Amniotic epithelial cell (primary cell): ENCODE results near the gene PTPRN2.

ENCODE experiments used
- DNase-seq: peaks from one replicate; pipeline ENCODE4 v3.0.0-alpha.2; 2010; ENCODE audit warnings: low read depth

Gene PTPRN2

DNA sequence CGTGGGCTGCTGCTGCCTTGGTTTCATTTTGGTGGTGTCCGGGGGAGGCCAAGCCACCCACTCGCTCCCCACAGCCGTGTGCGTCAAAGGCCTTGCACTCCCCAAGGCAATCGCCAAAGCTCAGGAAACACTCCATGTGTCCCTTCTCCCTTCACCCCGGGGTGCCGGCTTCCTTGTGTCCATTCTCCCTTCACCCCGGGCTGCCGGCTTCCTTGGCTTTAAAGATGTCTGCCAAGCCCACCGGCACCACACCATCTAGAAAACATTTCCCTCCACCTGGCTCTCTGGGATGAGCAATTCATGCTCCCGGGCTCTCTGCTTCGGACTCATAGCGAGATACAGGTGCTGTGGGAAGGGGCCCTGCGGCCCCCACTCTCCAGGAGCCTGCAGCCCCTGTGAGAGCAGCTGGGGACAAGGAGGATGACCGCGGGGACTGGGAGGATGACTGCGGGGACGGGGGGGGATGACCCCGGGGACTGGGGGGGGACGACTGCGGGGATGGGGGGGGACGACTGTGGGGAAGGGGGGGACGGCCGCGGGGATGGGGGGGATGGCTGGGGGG is 928.7 kb downstream of the PTPRN2 start:
- no peak for DNase-seq

DNA sequence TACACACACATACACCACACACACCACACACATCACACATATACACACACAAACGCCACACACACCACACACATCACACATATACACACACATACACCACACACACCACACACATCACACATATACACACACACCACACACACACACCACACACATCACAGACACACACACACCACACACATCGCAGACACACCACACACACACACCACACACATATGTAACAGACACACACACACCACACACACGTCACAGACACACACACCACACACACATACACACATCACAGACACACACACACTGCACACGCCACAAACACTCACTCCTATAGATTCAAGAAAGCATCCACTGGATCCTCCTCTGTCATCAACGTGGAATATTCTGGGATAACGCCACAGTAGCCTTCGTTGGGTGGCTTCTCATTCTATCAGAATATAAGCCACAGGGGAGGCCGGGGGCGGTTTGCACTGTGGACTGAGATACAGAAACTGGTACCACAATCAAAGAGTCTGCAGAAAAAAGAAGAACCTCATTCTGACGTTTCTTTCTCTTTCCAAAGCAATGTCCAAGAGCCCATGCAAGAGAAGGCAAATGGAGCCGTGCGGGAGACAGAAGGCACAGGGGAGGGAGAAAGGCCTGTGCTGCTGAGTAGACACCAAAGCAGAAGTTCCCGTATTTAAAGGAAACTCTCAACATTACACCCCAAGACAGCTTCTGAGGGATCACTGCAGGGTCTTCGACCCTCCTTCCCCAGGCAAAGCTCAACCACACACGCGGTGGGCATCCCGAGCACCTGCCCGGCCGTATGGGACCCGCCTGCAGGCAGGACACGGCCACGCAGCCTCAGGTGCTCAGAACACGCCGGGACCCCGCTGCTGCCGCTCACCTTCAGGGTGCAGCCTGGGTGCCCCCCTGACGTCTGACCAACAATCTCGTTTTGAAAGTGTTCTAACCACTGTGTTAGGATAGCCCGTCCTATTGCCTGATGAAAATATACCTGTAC is 929.6 kb downstream of the PTPRN2 start:
- no peak for DNase-seq

DNA sequence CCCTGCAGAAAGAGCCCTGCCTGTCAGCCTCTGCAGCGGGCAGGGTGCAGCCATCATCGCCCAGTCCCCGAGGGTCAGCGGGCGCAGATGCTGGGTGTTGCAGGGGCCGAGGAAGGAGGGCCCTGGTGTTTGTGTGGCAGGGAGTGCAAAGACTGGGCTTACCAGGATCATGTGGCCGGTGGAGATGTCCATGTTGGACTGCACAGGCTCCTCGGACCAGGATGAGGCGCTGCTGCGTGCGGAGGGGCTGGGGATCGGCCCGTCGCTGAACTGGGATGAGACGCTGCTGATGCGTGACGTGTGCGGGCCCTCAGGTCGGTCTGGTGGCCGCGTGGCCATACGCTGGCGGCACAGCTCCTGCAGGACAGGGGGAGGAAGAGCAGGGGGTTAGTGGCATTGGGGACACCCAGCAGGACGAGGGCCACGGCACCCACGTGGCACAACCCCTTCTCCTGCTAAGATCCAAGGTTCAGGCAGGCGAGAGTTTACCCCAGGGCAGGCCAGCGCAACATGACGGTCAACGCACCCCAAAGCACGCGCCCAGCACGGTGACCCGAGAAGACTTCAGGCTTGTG is 931.3 kb downstream of the PTPRN2 start:
- no peak for DNase-seq

DNA sequence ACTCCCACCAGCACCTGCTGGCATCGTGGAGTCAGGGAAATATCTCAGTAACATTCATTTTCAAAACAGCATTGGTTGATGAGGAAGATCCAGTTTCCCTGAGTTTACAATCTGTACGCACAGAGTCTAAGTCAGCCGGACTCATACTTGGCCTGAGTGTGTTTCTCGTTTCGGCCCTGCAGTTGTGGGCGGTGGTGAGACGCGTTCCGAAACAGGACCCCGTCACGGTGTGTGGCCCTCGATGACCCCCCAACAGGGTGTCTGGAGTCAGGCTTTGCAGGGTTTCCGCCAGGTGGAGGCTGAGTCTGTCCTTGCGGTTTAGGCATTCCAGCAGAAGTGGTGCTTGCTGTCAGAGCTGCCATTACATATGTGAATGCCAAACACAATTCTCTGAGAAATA is 933.3 kb downstream of the PTPRN2 start:
- DNase-seq, result no peak

DNA sequence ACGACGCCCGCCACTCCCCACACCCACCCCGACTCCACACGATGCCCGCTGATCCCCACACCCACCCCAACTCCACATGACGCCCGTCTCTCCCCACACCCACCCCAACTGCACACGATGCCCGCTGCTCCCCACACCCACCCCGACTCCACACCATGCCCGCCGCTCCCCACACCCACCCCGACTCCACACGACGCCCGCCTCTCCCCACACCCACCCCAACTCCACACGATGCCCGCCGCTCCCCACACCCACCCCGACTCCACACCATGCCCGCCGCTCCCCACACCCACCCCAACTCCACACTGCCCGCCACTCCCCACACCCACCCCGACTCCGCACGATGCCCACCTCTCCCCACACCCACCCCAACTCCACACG is 933.8 kb downstream of the PTPRN2 start:
- no peak for DNase-seq

DNA sequence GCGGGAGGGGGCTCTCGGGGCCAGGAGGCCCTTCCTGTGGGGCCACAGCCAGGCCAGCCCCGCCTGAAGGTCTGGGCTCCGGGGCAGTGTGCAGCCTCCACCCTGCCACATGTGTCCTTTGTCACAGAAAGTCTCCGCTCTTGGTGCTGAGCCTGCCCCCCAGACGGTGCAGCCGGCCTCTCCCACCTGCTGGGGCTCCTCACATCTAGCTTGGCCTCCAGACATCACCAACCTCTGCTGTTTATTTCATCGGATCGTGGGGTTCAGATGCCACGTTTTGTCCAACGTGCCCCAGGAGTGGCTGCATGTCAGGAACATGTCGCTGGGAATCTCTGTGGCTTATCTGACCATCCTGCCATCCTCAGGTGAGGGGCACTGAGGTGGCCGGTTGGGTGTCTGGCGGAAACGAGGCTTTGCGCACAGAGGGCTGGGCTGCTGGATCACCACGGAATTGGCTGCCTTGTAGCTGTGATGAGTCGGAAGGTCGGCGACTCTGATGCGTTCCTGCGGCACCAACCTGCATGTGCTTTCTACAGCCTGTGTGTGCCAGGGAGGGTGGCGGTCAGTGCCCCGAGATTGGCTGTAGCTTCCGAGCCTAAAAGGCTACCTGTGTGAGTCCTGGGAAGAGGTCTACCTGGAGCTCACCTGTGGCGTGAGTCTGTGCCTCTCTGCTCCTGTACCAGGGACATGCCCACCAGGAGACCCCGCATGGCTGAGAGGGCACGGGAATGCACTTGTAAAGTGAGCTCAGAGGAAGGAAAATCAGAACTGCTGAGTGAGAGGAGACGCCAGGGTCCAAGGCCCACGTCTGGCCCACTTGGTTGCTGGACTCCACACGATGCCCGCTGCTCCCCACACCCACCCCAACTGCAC is 934.4 kb downstream of the PTPRN2 start:
- DNase-seq, result no peak

DNA sequence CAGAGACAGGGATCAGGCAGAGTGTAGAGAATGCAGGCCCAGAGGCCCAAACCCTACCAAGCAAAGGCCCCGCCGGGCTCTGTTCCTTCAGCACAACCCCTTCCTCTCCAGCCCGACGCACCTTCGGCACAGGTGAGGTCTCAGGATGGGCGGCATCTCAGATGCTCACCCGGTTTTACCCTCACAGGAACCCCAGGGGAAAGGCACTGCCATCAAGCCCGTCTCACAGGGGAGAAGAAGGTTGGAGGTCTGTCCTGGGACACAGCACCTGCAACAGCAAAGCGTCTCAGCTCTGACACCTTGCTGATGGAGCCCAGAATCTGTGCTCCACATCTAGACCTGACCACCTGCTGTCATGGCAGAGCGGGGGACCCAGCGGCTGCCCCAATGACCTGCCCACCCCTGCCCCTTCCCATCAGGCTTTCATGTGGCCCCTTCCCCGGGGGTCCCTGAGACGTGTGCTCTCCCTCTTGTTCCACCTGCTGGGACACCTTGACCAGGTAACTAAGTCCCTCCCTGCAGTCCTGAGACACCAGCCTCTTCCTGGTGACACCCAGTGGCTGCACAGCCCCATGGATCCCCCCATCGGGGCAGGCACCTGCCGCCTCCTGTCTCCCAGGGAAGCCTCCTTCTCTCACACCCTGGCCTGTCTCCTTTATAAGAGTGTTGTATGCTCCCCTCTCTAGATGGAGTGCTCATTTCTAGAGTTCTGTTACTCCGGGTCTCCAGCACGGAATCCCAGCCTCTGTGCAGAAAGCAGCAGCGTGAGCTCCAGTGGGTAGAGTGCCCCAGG is 935.3 kb downstream of the PTPRN2 start:
- DNase-seq, result no peak

DNA sequence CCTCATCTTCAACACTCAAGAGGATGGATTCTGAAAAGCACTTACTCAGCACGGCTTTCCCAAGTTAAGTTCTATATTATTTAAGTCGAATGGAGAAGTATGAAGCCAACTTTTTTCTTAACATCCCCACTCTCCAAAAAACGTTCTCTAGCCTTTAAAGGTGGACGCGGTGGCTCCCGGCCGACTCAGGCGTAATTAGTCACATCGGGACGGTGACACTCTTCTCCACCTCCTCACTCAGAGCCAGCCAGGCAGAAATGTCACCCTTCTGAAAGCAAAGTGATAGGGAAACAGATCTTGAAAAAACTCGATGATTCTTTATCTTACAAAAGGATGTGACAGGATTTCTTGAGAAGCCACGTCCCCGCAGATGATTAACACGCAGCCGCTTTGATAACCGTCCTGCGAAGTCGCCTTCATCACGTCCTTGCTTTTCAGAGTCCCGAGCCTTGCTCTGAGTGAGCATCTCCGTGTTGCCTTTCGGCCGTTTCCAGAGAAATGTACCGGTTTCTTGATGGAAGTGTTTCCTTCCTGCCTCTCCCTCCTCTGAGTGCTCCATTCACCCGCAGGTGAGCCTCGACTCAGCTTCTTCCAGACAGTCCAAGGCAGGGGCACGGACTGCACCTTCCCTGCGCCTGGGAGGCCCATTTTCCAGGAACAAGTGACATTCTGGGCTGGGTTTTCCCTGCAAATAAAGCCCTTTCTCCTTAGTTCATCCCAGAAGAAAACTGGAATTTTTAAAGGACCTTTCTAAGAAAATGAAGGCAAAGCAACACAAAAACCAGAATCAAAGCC is 936.1 kb downstream of the PTPRN2 start:
- no peak for DNase-seq

DNA sequence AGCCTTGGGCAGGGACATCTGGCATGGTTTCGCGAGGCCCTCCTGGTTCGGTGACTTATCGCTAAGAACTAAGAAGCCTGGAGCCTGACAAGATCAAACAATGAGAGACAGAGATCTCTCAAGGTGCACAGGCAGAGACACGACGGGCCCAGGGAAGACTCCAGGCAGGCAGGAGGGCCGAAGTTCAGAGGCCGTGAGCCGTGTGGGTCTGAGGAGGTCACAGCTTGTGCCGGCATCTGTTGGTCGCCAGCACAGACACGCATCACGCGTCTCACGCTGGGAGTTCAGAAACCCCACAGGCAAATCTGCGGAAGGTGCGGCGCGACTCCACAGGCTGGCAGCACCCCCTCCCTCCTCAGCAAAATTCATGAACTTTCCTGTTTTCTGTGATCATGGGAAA is 936.8 kb downstream of the PTPRN2 start:
- DNase-seq, result no peak

DNA sequence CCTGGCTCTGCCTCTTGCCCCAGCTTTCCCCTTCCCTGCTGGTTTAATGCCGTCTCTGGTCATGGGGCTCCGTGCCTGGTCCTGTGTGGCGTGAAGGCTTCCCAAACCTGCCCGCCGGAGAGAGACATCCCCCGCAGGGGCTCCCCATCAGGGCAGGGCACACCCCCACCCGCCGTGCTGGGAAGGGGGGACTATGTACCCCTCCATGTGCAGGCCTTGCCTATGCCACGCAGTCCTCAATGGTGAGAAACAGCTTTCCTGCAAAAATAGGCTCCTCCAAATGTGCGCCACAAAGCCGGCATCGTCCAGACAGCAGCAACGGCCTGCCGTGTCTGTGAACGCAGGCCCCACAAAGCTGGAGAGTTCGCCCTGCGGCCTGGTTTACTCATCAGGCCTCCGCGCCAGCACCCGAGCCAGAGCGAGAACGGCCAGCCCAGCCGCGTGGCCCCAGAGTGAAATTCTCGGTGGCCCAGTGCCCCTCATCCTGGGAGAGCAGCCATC is 937.4 kb downstream of the PTPRN2 start:
- no peak for DNase-seq

DNA sequence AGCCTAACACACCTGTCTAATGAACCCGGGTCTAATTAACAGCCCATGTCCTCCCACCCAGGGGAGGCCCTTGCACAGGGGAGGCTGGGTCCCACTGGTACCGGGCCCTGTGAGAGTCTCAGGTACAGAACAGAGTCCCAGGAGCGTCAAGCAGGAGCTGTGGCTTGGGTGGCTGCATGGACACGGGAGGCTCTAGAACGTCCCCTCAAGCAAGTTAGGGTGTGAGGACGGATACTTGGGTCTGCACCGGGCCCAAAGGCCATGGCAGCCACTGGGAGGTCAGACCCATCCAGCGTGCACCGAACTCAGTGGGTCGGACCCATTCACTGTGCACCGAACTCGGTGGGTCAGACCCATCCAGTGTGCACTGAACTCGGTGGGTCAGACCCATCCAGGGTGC is 941.1 kb downstream of the PTPRN2 start:
- no peak for DNase-seq

DNA sequence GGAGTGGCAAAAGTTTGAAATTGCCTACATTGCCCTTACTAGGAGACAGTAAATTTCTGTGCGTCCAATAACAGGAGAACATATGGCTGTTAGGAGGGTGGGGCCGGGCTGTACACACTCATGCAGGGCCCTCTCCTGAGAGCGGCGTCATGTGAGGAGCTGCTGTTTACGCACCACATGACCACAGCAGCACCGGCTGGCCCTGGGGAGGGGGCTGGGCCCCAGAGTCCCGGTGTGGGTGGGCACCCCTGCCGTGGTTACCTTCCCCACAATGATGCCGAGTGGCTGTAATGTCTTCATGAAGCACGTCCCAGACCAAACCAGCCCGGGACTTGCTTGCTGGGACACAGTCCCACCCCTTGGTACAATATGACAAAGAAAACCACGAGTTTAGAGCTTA is 942.1 kb downstream of the PTPRN2 start:
- DNase-seq, result no peak

DNA sequence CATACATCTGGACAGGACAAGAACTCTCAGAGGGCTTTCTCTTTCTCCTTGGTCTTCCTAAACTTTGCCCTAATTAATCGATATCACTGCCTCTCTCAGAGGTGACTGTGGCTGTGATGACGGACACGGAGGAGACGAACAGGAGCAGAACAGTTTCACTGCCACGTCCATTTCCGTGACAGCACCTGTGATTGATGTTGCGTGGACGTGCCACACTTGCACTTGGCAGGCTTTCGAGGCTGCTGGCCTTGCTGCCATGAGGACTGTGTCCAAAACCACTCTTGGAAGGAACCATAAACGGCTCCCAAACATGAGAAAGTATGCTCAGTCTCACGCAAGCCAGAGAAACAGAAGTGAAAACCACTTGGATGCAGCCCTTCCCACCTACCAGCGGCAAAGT is 942.7 kb downstream of the PTPRN2 start:
- no peak for DNase-seq

DNA sequence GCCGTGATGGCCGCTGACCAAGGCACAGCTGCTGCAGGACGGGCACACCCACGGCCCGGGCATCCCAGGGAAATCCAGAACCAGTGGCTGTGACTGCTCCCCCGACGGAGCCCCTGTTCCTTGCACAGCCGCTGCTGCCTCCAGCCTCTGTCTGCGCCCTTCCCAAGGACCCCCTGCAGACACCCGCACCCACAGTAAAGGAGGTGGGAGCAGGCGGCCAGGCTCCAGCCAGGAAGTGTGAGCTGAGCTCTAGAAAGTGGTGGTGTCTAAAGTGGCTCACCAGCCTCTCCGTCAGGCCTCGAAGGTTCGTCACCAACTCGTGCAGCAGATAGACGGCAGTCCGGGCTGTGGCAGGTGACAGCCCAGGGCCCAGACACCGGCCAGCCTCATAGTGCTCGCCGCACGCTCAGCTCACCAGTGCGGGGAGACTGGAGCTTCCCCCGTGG is 944.1 kb downstream of the PTPRN2 start:
- DNase-seq, result no peak

DNA sequence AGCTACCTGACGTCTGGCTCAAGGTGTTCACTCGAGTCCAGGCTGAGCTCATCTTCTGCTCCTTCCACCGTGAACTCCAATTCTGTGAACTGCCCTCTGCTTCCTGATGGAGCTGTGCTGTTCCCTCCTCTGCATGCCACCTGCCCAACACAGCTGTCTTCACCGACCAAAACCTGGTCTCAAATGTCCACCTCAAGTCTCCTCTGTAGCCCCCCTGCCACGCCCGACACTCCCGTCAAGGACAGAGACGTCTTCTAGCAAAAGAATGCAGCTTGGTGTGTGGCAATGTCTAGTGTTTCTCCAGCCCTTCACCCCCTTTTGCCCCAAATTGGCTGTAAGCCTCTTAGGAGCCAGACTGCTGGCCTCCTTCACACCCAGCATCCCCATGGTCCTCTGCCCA is 945.8 kb downstream of the PTPRN2 start:
- no peak for DNase-seq

DNA sequence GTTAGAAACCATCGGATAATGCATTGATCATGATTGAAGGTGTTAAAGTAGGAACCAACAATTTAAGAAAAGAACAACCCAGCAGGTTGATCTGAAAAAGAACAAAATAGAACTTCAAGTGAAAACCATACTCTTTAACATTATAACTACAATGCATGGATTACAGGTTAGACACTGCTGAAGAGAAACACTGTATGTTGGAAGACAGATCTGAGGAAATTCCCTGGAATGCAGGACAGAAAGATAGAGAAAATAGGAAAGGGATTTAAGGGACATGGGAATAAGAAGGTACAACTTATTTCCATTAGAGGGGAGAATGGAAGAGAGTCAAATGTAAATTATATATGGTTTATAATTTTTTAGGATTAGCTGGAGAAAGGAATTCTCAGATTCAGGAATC is 947.5 kb downstream of the PTPRN2 start:
- DNase-seq, result no peak

DNA sequence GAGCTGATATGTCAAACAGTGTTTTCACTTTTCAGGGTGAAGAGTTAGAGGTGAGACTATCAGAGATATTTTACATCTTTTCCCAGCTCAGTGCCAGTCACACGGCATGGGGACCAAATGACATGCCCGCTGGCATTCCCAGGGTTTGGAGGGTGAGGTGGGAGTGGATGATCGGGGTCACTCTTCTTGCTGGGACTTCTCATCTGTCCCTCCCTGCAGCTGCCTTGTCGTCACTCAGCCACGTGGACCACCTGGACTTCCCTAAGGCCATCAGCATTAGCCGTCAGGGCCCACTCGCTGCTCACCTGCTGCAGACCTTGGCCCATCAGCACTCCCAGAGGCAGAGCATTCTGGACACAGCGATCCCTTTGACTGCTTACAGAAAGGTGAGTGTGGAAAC is 949.1 kb downstream of the PTPRN2 start:
- no peak for DNase-seq

DNA sequence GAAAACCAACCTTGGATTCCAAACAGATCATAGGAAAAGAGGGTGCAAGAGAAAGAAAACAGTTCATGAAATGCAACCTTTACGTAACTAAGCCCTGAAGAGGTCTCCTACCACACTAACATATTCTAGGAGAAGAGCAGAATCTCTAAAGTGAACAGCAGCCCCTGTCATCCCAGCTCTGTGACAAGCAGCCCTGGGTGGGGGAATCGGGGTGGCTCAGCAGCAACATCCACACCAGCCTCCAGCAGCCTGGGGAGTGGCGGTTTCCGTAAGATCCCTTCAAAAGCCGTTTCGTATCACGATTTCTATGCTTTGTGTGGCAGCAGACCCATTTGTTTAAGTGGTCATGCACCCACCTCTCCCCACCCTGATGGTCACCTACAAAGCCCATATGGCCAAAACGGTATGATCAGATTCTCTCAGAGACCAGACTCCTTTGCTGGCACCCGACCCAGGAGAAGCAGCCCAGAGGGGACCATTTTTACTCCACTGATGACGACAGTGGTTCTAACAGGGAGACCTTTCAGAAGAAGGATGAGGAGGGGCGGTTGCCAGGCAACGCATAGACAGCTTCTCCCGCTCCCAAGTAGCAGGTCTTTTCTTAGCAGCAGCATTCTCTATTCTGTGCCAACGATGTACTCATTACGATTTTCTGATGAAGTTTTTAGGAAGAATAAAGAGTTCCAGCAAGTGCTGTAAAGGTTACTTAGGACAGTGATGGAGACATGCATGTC is 950.2 kb downstream of the PTPRN2 start:
- DNase-seq, result no peak

DNA sequence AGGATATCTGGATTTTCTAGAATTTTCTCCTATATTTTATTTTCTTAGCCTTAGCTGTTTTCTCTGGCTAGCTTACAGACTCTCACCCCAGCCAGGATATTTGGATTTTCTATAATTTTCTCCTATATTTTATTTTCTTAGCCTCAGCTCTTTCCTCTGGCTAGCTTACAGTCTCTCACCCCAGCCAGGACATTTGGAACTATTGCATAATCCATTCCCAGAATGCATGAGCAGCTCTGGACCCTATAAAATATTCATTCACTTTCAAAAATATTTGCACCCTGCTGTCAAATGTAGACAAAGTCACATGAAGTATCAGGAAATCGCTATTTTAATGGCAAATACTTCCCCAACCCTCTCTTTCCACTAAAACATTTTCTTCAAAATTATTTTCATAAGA is 952.0 kb downstream of the PTPRN2 start:
- DNase-seq, result no peak

DNA sequence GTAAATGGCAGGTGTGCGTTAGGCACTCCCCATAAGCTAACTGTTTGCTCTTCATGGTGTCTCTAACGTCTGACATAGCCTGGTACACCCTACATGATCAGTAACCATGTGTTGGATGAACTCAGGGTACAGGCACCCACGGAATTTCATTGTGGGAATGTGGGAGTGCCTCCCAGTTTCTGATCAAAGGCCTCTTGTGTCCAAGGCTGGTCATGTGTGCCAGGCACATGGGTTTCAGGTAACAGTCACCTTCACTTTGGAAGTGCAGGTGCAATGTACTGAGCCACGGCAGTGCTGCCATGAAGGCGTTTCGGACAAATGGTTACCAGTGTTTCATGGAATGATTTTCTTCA is 952.5 kb downstream of the PTPRN2 start:
- DNase-seq, result no peak
